Measurements from ENCODE around the gene PTGES3L.
A peak's percentile ranks its signal among the peaks of the same experiment; 100 is the strongest.
"Not testable (repeated sequence)": the region's sequence is repeated elsewhere in the genome, so short reads cannot be mapped to it uniquely, and the experiment has no call there.

The PTGES3L gene

GRCh38 chr17:42950044-42950783 is 29.7 kb downstream of the PTGES3L start:
- Histone ChIP-seq H3K9ac (ENCODE audit: low read length in 5 of 5) (no peak overlapping the region), H3K4me3 (ENCODE audit: low read depth in 1 of 5, low read length in 5 of 5) (no peak overlapping the region), H3K4me1 (ENCODE audit: control insufficient read depth in 5 of 5, insufficient read depth in 5 of 5, low read length in 5 of 5) (peaks cover 0 to 5% (median 0%) of the 10 kb centered on the region in 5 donors), H3K27ac (ENCODE audit: low read depth, low read length) (no peak overlapping the region), H3K36me3 (ENCODE audit: control insufficient read depth in 5 of 5, insufficient read depth in 5 of 5, low read length in 5 of 5) (peaks cover 11 to 72% (median 60%) of the 10 kb centered on the region in 5 donors), H3K9me3 (ENCODE audit: control insufficient read depth in 5 of 5, low read length in 5 of 5) (no peaks in the 10 kb centered on the region), H3K27me3 (ENCODE audit: control insufficient read depth in 5 of 5, insufficient read depth in 4 of 5, low read length in 5 of 5) (no peaks in the 10 kb centered on the region)

- Histone ChIP-seq H3K4me1 (ENCODE audit: control insufficient read depth in 5 of 5, insufficient read depth in 5 of 5, low read length in 5 of 5) (peaks cover 0 to 5% (median 0%) of the 10 kb centered on the region in 5 donors), H3K4me3 (ENCODE audit: low read depth in 1 of 5, low read length in 5 of 5) (no peak overlapping the region), H3K27me3 (ENCODE audit: control insufficient read depth in 5 of 5, insufficient read depth in 4 of 5, low read length in 5 of 5) (no peaks in the 10 kb centered on the region), H3K9me3 (ENCODE audit: control insufficient read depth in 5 of 5, low read length in 5 of 5) (no peaks in the 10 kb centered on the region), H3K9ac (ENCODE audit: low read length in 5 of 5) (no peak overlapping the region), H3K36me3 (ENCODE audit: control insufficient read depth in 5 of 5, insufficient read depth in 5 of 5, low read length in 5 of 5) (peaks cover 9 to 38% (median 31%) of the 10 kb centered on the region in 5 donors), H3K27ac (ENCODE audit: low read depth, low read length) (no peak overlapping the region)
Observed at GRCh38 chr17:42946812-42947211, 33.1 kb downstream of the PTGES3L start.

GRCh38 chr17:42944211-42944610 is 35.7 kb downstream of the PTGES3L start:
- Histone ChIP-seq H3K4me3 (ENCODE audit: low read depth in 1 of 5, low read length in 5 of 5) (no peak overlapping the region), H3K27ac (ENCODE audit: low read depth, low read length) (no peak overlapping the region)

GRCh38 chr17:42937712-42938596 is 41.9 kb downstream of the PTGES3L start:
- no peaks in the 10 kb centered on the region for H3K9me3 ChIP-seq (ENCODE audit: control insufficient read depth in 5 of 5, low read length in 5 of 5)
- peak overlapping the region in 1 of 5 donors; percentile 11 for H3K9ac ChIP-seq (ENCODE audit: low read length in 5 of 5)
- peaks cover 0 to 3% (median 0%) of the 10 kb centered on the region in 5 donors for H3K4me1 ChIP-seq (ENCODE audit: control insufficient read depth in 5 of 5, insufficient read depth in 5 of 5, low read length in 5 of 5)
- no peak overlapping the region for H3K4me3 ChIP-seq (ENCODE audit: low read depth in 1 of 5, low read length in 5 of 5)
- H3K27ac ChIP-seq (ENCODE audit: low read depth, low read length), result no peak overlapping the region
- H3K27me3 ChIP-seq (ENCODE audit: control insufficient read depth in 5 of 5, insufficient read depth in 4 of 5, low read length in 5 of 5), result no peaks in the 10 kb centered on the region
- no peaks in the 10 kb centered on the region for H3K36me3 ChIP-seq (ENCODE audit: control insufficient read depth in 5 of 5, insufficient read depth in 5 of 5, low read length in 5 of 5)

More at GRCh38 chr17:42944211-42944610, 35.7 kb downstream of the PTGES3L start:
- no peak overlapping the region for H3K9ac ChIP-seq (ENCODE audit: low read length in 5 of 5)
- H3K36me3 ChIP-seq (ENCODE audit: control insufficient read depth in 5 of 5, insufficient read depth in 5 of 5, low read length in 5 of 5), result peaks cover 1 to 12% (median 6%) of the 10 kb centered on the region in 5 donors
- H3K4me1 ChIP-seq (ENCODE audit: control insufficient read depth in 5 of 5, insufficient read depth in 5 of 5, low read length in 5 of 5), result peaks cover 0 to 5% (median 0%) of the 10 kb centered on the region in 5 donors
- H3K27me3 ChIP-seq (ENCODE audit: control insufficient read depth in 5 of 5, insufficient read depth in 4 of 5, low read length in 5 of 5), result no peaks in the 10 kb centered on the region
- H3K9me3 ChIP-seq (ENCODE audit: control insufficient read depth in 5 of 5, low read length in 5 of 5), result no peaks in the 10 kb centered on the region

- peak overlapping the region; percentile 84 for H3K27ac ChIP-seq (ENCODE audit: low read depth, low read length)
- H3K4me3 ChIP-seq (ENCODE audit: low read depth in 1 of 5, low read length in 5 of 5), result no peak overlapping the region
- peaks cover 7 to 23% (median 12%) of the 10 kb centered on the region in 5 donors for H3K4me1 ChIP-seq (ENCODE audit: control insufficient read depth in 5 of 5, insufficient read depth in 5 of 5, low read length in 5 of 5)
- no peaks in the 10 kb centered on the region for H3K27me3 ChIP-seq (ENCODE audit: control insufficient read depth in 5 of 5, insufficient read depth in 4 of 5, low read length in 5 of 5)
- no peaks in the 10 kb centered on the region for H3K36me3 ChIP-seq (ENCODE audit: control insufficient read depth in 5 of 5, insufficient read depth in 5 of 5, low read length in 5 of 5)
- no peak overlapping the region for H3K9ac ChIP-seq (ENCODE audit: low read length in 5 of 5)
- H3K9me3 ChIP-seq (ENCODE audit: control insufficient read depth in 5 of 5, low read length in 5 of 5), result no peaks in the 10 kb centered on the region
Observed at GRCh38 chr17:42929497-42929844, 50.4 kb downstream of the PTGES3L start.

- peak overlapping the region in 3 of 5 donors; percentile 37 to 58 (median 54) for H3K9ac ChIP-seq (ENCODE audit: low read length in 5 of 5)
- no peaks in the 10 kb centered on the region for H3K9me3 ChIP-seq (ENCODE audit: control insufficient read depth in 5 of 5, low read length in 5 of 5)
- peaks cover 7 to 23% (median 12%) of the 10 kb centered on the region in 5 donors for H3K4me1 ChIP-seq (ENCODE audit: control insufficient read depth in 5 of 5, insufficient read depth in 5 of 5, low read length in 5 of 5)
- H3K27ac ChIP-seq (ENCODE audit: low read depth, low read length), result peak overlapping the region; percentile 84
- no peaks in the 10 kb centered on the region for H3K27me3 ChIP-seq (ENCODE audit: control insufficient read depth in 5 of 5, insufficient read depth in 4 of 5, low read length in 5 of 5)
- H3K36me3 ChIP-seq (ENCODE audit: control insufficient read depth in 5 of 5, insufficient read depth in 5 of 5, low read length in 5 of 5), result no peaks in the 10 kb centered on the region
- H3K4me3 ChIP-seq (ENCODE audit: low read depth in 1 of 5, low read length in 5 of 5), result peak overlapping the region in 2 of 5 donors; percentile 17 to 18
Observed at GRCh38 chr17:42928714-42929496, 51.0 kb downstream of the PTGES3L start.

GRCh38 chr17:42924891-42925290 is 55.0 kb downstream of the PTGES3L start:
- no peaks in the 10 kb centered on the region for H3K9me3 ChIP-seq (ENCODE audit: control insufficient read depth in 5 of 5, low read length in 5 of 5)
- H3K27me3 ChIP-seq (ENCODE audit: control insufficient read depth in 5 of 5, insufficient read depth in 4 of 5, low read length in 5 of 5), result no peaks in the 10 kb centered on the region
- H3K36me3 ChIP-seq (ENCODE audit: control insufficient read depth in 5 of 5, insufficient read depth in 5 of 5, low read length in 5 of 5), result no peaks in the 10 kb centered on the region
- H3K27ac ChIP-seq (ENCODE audit: low read depth, low read length), result no peak overlapping the region
- no peak overlapping the region for H3K4me3 ChIP-seq (ENCODE audit: low read depth in 1 of 5, low read length in 5 of 5)
- no peak overlapping the region for H3K9ac ChIP-seq (ENCODE audit: low read length in 5 of 5)
- H3K4me1 ChIP-seq (ENCODE audit: control insufficient read depth in 5 of 5, insufficient read depth in 5 of 5, low read length in 5 of 5), result peaks cover 11 to 58% (median 47%) of the 10 kb centered on the region in 5 donors

GRCh38 chr17:42923472-42923871 is 56.4 kb downstream of the PTGES3L start:
- peak overlapping the region; percentile 84 for H3K27ac ChIP-seq (ENCODE audit: low read depth, low read length)
- H3K4me3 ChIP-seq (ENCODE audit: low read depth in 1 of 5, low read length in 5 of 5); H3K36me3 ChIP-seq (ENCODE audit: control insufficient read depth in 5 of 5, insufficient read depth in 5 of 5, low read length in 5 of 5); H3K9me3 ChIP-seq (ENCODE audit: control insufficient read depth in 5 of 5, low read length in 5 of 5); H3K27me3 ChIP-seq (ENCODE audit: control insufficient read depth in 5 of 5, insufficient read depth in 4 of 5, low read length in 5 of 5): not testable (repeated sequence)
- H3K9ac ChIP-seq (ENCODE audit: low read length in 5 of 5), result peak overlapping the region in 1 of 5 donors; percentile 69
- peaks cover 3 to 64% (median 52%) of the 10 kb centered on the region in 5 donors for H3K4me1 ChIP-seq (ENCODE audit: control insufficient read depth in 5 of 5, insufficient read depth in 5 of 5, low read length in 5 of 5)

GRCh38 chr17:42922294-42922693 is 57.6 kb downstream of the PTGES3L start:
- Histone ChIP-seq H3K4me3 (ENCODE audit: low read depth in 1 of 5, low read length in 5 of 5) (no peak overlapping the region), H3K9ac (ENCODE audit: low read length in 5 of 5) (peak overlapping the region in 1 of 5 donors; percentile 6), H3K4me1 (ENCODE audit: control insufficient read depth in 5 of 5, insufficient read depth in 5 of 5, low read length in 5 of 5) (peaks cover 2 to 64% (median 52%) of the 10 kb centered on the region in 5 donors), H3K9me3 (ENCODE audit: control insufficient read depth in 5 of 5, low read length in 5 of 5) (no peaks in the 10 kb centered on the region), H3K27me3 (ENCODE audit: control insufficient read depth in 5 of 5, insufficient read depth in 4 of 5, low read length in 5 of 5) (no peaks in the 10 kb centered on the region), H3K27ac (ENCODE audit: low read depth, low read length) (peak overlapping the region; percentile 84), H3K36me3 (ENCODE audit: control insufficient read depth in 5 of 5, insufficient read depth in 5 of 5, low read length in 5 of 5) (no peaks in the 10 kb centered on the region)
